Prostate gland (tissue), 2 donors: Measurements from ENCODE around the gene GPR35. TPM values are rescaled to one million over a fixed set of nuclear protein-coding genes. Genes with fewer than 3 reads are reported as not detected.

Experiments
- DNase-seq: peaks from one replicate; pipeline ENCODE4 v3.0.0-alpha.2; 2019; ENCODE audit warnings: low spot score
- H3K27ac ChIP-seq, 2 donors: fragments of 200-600 bp; sonication (generic); 2 replicates each; pipeline ENCODE4 v1.5.1; 2017 to 2019
- H3K27me3 ChIP-seq: fragments of 200-600 bp; sonication (generic); replicated peaks from 2 replicates; pipeline ENCODE4 v1.5.1; 2019; ENCODE audit not compliant: insufficient read depth
- H3K36me3 ChIP-seq, 2 donors: fragments of 200-600 bp; sonication (generic); 1 replicate in 1 of 2; 2 replicates in 1 of 2; pipeline versions ENCODE4 v1.5.1 to v1.8.1; 2017 to 2019
- H3K4me1 ChIP-seq: fragments of 200-600 bp; sonication (generic); replicated peaks from 2 replicates; pipeline ENCODE4 v1.5.1; 2019
- H3K4me3 ChIP-seq, 2 donors: fragments of 200-600 bp; sonication (generic); 2 replicates each; pipeline ENCODE4 v1.5.1; 2017 to 2019
- H3K9me3 ChIP-seq: fragments of 200-600 bp; sonication (generic); 2 replicates; pipeline ENCODE4 v1.5.1; 2017
- POLR2A ChIP-seq: fragments of 450-650 bp; IDR thresholded peaks from one replicate; pipeline ENCODE4 v1.6.1; 2016; ENCODE audit warnings: antibody characterized with exemption, mild to moderate bottlenecking
- POLR2AphosphoS5 ChIP-seq: sonication (generic); formaldehyde crosslinking; IDR thresholded peaks from one replicate; pipeline ENCODE4 v1.6.1; 2017; ENCODE audit warnings: antibody characterized with exemption
- WGBS: methylation state at CpG from one replicate; pipeline ENCODE4 v1.1.5; 2018; 5-methylcytosine and 5-hydroxymethylcytosine counted together
- intact Hi-C: fragments of 100-400 bp; cut with DNase I; formaldehyde crosslinking; loops from one replicate; pipeline ENCODE4 v1.14.2; 2022
- total RNA-seq, 2 donors: library from RNA; depleted of rRNA; stranded (reverse); fragments of >200 nt; gene quantifications; one replicate each; pipeline ENCODE4 v1.1.0, GENCODE V29; 2016
- TF ChIP-seq, protein P1 (sequence below), 4 experiments: fragments of 200-600 bp in 2 of 4; fragments of 450-650 bp in 2 of 4; sonication (generic) in 2 of 4; IDR thresholded peaks; 1 replicate in 3 of 4; 2 replicates in 1 of 4; pipeline ENCODE4 v1.5.1; 2016 to 2019; ENCODE audit warnings: antibody characterized with exemption in 4 of 4, mild to moderate bottlenecking in 2 of 4, moderate library complexity in 2 of 4

Gene GPR35
- total RNA-seq, 2 donors from 2014 or later, result 3.3 to 4.6 TPM

DNA sequence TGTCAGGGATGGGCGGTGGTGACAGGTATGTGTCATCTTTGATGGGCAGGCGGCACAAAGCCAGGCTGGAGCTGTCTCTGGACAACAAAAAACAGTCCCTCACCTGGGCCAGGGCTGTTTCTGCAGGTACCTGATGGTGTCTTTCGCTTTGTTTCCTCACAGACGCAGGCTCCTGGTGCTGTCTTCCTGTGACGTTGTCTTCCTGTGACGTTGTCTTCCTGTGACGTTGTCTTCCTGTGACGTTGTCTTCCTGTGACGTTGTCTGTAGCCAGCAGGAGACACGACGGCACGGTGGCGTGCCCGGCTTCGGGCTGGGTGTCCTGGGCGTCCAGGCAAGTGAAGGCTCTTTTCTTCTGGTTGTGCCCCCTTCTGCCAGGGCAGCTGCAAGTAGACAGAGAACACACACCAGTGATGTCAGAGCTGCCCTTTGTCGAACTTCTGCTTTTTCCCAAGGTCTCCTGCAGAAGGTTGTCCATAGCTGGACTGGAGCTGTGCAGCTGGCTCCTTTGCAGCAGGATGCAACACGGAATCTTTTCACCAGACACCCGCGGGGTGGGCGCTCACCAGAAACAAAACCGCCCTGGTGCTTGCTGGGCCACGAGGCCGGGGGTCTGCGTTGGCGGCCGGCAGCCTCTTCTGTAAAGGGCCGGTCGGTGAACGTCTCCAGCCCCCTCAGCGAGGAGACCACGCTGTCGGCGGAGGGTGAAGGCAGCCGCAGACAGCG lies 21.1 kb downstream of the GPR35 start:
- Histone ChIP-seq H3K4me3 (no peak overlapping the region), H3K4me1 (no peaks in the 10 kb centered on the region), H3K27me3 (peaks cover 6% of the 10 kb centered on the region), H3K36me3 (no peaks in the 10 kb centered on the region), H3K27ac (no peak overlapping the region), H3K9me3 (no peaks in the 10 kb centered on the region)
- TF ChIP-seq POLR2AphosphoS5 (no peak), POLR2A (no peak)
- TF ChIP-seq, protein P1, sequence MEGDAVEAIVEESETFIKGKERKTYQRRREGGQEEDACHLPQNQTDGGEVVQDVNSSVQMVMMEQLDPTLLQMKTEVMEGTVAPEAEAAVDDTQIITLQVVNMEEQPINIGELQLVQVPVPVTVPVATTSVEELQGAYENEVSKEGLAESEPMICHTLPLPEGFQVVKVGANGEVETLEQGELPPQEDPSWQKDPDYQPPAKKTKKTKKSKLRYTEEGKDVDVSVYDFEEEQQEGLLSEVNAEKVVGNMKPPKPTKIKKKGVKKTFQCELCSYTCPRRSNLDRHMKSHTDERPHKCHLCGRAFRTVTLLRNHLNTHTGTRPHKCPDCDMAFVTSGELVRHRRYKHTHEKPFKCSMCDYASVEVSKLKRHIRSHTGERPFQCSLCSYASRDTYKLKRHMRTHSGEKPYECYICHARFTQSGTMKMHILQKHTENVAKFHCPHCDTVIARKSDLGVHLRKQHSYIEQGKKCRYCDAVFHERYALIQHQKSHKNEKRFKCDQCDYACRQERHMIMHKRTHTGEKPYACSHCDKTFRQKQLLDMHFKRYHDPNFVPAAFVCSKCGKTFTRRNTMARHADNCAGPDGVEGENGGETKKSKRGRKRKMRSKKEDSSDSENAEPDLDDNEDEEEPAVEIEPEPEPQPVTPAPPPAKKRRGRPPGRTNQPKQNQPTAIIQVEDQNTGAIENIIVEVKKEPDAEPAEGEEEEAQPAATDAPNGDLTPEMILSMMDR (IDR thresholded peaks at IDR 0.05), result no peak
- no peak for DNase-seq
- intact Hi-C loops, result no loop called here
- 84% methylated on average over 36 of the region's 36 CpGs for WGBS

DNA sequence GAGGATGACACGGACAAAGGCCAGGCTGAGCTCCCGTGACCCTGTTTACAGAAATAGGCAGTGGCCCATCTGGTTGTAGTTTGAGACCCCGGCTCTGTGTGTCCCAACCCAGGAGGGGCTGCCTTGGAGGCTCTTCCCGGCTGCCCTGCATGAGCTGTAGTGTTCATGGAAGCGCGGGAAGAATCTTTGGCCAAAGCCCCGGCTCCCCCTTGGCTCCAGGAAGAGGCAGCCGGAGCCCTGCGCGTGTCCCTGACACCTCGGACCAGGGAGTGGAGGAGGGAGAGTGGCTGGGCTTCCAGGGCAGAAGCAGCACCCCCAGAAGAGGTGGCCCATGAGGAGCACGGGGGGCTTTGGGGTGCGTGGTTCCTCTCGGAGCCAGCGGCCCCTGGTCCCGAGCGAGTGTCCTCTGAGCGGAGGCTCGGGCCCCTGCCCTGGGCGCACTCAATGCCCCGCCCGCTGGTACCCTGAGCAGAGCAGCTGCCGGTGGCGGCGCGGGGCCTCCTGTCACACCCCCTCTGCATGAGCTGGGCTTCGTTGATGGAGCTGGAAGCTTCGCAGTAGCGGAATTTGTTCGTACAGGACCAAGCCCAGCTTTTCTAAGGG lies 21.7 kb downstream of the GPR35 start:
- intact Hi-C loops, result no loop called here
- H3K27ac ChIP-seq, result no peak overlapping the region
- TF ChIP-seq POLR2AphosphoS5 (no peak), POLR2A (no peak)
- H3K9me3 ChIP-seq, result no peaks in the 10 kb centered on the region
- H3K36me3 ChIP-seq, result no peaks in the 10 kb centered on the region
- H3K4me1 ChIP-seq, result no peaks in the 10 kb centered on the region
- no peak for DNase-seq
- H3K27me3 ChIP-seq, result peaks cover 6% of the 10 kb centered on the region
- 70% methylated on average over 26 of the region's 30 CpGs for WGBS
- no peak overlapping the region for H3K4me3 ChIP-seq

DNA sequence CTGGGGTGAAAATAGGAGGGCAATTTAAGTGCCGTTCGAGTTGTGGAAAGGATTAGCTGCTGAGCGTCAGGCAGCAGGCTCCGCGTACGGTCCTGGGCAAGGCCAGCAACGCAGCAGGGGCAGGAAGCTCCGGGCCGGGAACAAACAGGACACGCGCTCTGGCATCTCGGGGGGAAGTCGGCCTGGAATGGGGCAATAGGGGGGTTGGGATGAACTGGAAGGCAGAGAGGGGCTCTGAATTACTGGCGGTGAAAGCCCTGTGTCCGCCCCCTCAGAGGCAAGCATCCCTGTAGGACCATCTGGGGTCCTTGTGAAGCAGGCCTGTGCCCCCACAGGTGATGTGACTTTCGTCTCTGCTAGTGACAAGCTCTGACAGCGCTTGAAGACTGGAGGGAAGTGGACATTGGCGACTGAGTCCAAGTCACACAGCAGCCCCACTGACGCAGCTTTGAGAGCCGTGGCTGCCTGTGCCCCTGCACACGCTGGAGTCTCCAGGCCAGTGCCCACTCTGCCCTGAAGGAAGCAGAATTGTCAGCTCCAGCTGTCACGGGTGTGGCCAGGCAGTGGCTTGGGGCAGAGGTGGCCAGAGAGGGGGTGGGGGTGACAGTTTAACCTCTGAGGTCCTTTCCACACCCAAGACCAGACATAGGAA lies 22.3 kb downstream of the GPR35 start:
- Histone ChIP-seq H3K27ac (no peak overlapping the region), H3K4me3 (no peak overlapping the region), H3K4me1 (no peaks in the 10 kb centered on the region), H3K36me3 (no peaks in the 10 kb centered on the region), H3K9me3 (no peaks in the 10 kb centered on the region), H3K27me3 (peaks cover 6% of the 10 kb centered on the region)
- DNase-seq, result no peak
- 80% methylated on average over 22 of the region's 22 CpGs for WGBS
- intact Hi-C loops, result no loop called here
- TF ChIP-seq POLR2AphosphoS5 (no peak), POLR2A (no peak)
- TF ChIP-seq, protein P1 (IDR thresholded peaks at IDR 0.05), result no peak

DNA sequence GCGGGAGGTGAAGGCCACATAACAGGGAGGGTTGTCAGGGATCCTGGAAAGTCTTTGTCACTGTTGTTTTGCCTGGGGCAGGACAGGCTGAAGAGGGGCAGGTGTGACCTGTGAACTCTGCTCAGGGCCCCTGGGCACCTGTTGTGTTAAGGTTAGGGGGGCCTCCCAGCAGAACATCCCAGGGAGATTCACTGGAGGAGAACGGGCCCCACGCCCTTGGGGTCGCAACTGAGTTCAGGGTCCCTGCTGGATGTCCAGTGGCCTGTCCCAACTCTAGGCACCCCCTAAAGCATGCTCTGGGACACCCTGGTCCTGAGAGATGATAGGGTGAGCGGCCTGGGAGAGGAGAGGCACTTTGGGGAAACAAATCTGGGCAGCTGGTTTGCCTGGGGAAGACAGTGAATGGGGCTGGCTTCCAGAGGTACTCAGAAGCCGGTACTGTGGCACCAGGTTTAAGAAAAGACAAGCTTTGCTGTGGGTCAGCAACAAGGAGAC lies 22.9 kb downstream of the GPR35 start:
- H3K4me1 ChIP-seq, result no peaks in the 10 kb centered on the region
- no peaks in the 10 kb centered on the region for H3K9me3 ChIP-seq
- WGBS, result 83% methylated on average over 6 of the region's 6 CpGs
- TF ChIP-seq POLR2AphosphoS5, result no peak
- TF ChIP-seq, protein P1 (IDR thresholded peaks at IDR 0.05), result no peak
- no peak for TF ChIP-seq POLR2A
- peaks cover 6% of the 10 kb centered on the region for H3K27me3 ChIP-seq
- no peak overlapping the region for H3K4me3 ChIP-seq
- intact Hi-C loops, result no loop called here
- H3K27ac ChIP-seq, result no peak overlapping the region
- no peaks in the 10 kb centered on the region for H3K36me3 ChIP-seq
- no peak for DNase-seq

DNA sequence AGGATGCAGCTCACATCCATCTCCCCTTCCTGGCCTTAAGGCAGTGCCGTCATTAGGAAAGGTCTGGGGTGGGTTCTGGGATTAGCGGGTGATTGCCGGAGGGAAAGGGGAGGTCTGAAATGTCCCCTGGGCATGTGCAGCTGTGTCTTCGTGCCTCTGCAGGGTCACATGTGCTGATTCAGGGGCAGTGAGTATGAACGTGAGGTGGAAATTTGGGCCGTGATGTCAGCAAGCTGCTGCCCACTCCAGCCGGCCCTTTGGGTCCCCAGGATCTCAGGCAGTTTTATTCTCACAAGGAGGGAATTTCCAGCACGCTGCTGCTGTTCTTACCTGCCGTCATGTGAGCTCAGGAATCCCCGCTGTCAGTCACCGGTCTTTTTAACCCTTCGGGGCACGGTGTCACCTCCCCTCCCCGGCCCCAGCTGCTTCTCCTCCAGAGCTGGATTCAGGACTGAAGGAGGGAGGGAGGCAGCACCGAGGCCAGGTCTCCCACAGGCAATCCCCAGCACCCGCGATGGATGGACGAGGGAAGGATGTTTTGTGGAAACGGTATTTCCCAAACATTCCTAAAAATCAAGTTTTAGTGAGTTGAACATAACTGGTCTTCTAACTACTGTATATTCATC lies 23.5 kb downstream of the GPR35 start:
- intact Hi-C loops, result no loop called here
- TF ChIP-seq, protein P1 (IDR thresholded peaks at IDR 0.05), result no peak
- TF ChIP-seq POLR2A (no peak), POLR2AphosphoS5 (no peak)
- no peak for DNase-seq
- no peaks in the 10 kb centered on the region for H3K9me3 ChIP-seq
- H3K27ac ChIP-seq, result no peak overlapping the region
- peaks cover 6% of the 10 kb centered on the region for H3K27me3 ChIP-seq
- WGBS, result 35% methylated on average over 19 of the region's 19 CpGs
- H3K4me1 ChIP-seq, result no peaks in the 10 kb centered on the region
- no peaks in the 10 kb centered on the region for H3K36me3 ChIP-seq
- no peak overlapping the region for H3K4me3 ChIP-seq
